SK-N-SH (cell line): ENCODE measurements around the gene GNE. TPM values are rescaled to one million over a fixed set of nuclear protein-coding genes. Genes with fewer than 3 reads are reported as not detected.
"Not testable (repeated sequence)": the region's sequence is repeated elsewhere in the genome, so short reads cannot be mapped to it uniquely, and the experiment has no call there.

Experiments used
- CTCF ChIA-PET: fragments of 300-600, 350-600 bp; formaldehyde crosslinking; extraction: SDS; loops from one replicate; lab custom pipeline; 2021; lab: Yijun Ruan, JAX
- POLR2A ChIA-PET: fragments of 350-600 bp; sonication (Branson Sonifier 250); formaldehyde crosslinking; extraction: SDS; loops from one replicate; lab custom pipeline; 2020; ENCODE audit warnings: antibody characterized with exemption, inconsistent platforms; lab: Yijun Ruan, JAX
- DNase-seq: peaks from one replicate; pipeline ENCODE4 v3.0.0; 2012
- H2AFZ ChIP-seq: fragments of 200-600 bp; sonication (generic); 2 replicates; pipeline ENCODE4 v1.8.1; 2016; ENCODE audit warnings: antibody characterized with exemption, mild to moderate bottlenecking, low read depth
- H3F3A ChIP-seq: fragments of 200-600 bp; sonication (generic); replicated peaks from 2 replicates; pipeline ENCODE3; 2016; ENCODE audit warnings: antibody characterized with exemption, mild to moderate bottlenecking; ENCODE audit not compliant: insufficient read depth
- H3K27ac ChIP-seq, 2 experiments: fragments of 200-500 bp in 1 of 2; fragments of 200-600 bp in 1 of 2; sonication (Bioruptor generic) in 1 of 2; sonication (generic), shearing (Covaris generic) in 1 of 2; 2 replicates each; pipeline versions ENCODE4 v1.5.1 to v1.6.1; 2014 to 2016; ENCODE audit warnings: low read depth in 2 of 2, inconsistent platforms in 1 of 2, low read length in 1 of 2, mild to moderate bottlenecking in 1 of 2, mixed read lengths in 1 of 2
- H3K27me3 ChIP-seq: fragments of 200-600 bp; sonication (generic), shearing (Covaris generic); 2 replicates; pipeline ENCODE4 v1.6.1; 2016; ENCODE audit warnings: mixed run types; ENCODE audit not compliant: insufficient read depth
- H3K36me3 ChIP-seq, 2 experiments: fragments of 200-500 bp in 1 of 2; fragments of 200-600 bp in 1 of 2; sonication (Bioruptor generic) in 1 of 2; sonication (generic) in 1 of 2; replicated peaks in 1 of 2; 2 replicates each; pipeline versions ENCODE3 to v1.5.1; 2014 to 2016; ENCODE audit warnings: low read length in 1 of 2, mild to moderate bottlenecking in 1 of 2; ENCODE audit not compliant: insufficient read depth in 2 of 2, control insufficient read depth in 1 of 2
- H3K4me1 ChIP-seq, 2 experiments: fragments of 200-500 bp in 1 of 2; fragments of 200-600 bp in 1 of 2; sonication (Bioruptor generic) in 1 of 2; sonication (generic), shearing (Covaris generic) in 1 of 2; 2 replicates each; pipeline versions ENCODE4 v1.5.1 to v1.6.1; 2014 to 2016; ENCODE audit warnings: low read depth in 1 of 2, low read length in 1 of 2, mixed run types in 1 of 2; ENCODE audit not compliant: insufficient read depth in 2 of 2, control insufficient read depth in 1 of 2
- H3K4me2 ChIP-seq: fragments of 200-600 bp; sonication (generic), shearing (Covaris generic); 2 replicates; pipeline ENCODE4 v1.6.1; 2017; ENCODE audit warnings: mixed run types
- H3K4me3 ChIP-seq, 2 experiments: fragments of 200-500 bp in 1 of 2; fragments of 200-600 bp in 1 of 2; sonication (Bioruptor generic) in 1 of 2; sonication (generic), shearing (Covaris generic) in 1 of 2; 2 replicates each; pipeline versions ENCODE4 v1.5.1 to v1.8.1; 2014 to 2016; ENCODE audit warnings: low read depth in 2 of 2, inconsistent platforms in 1 of 2, low read length in 1 of 2, mild to moderate bottlenecking in 1 of 2, mixed read lengths in 1 of 2, moderate library complexity in 1 of 2
- H3K79me2 ChIP-seq: fragments of 200-600 bp; sonication (generic); 2 replicates; pipeline ENCODE4 v1.8.1; 2017; ENCODE audit warnings: mild to moderate bottlenecking; ENCODE audit not compliant: insufficient read depth
- H3K9ac ChIP-seq: fragments of 200-600 bp; sonication (generic); 2 replicates; pipeline ENCODE4 v1.6.1; 2017; ENCODE audit warnings: mixed run types
- H3K9me2 ChIP-seq: fragments of 200-600 bp; sonication (generic); 2 replicates; pipeline ENCODE4 v1.6.1; 2017; ENCODE audit warnings: mixed run types
- H3K9me3 ChIP-seq: fragments of 200-600 bp; sonication (generic); 2 replicates; pipeline ENCODE4 v1.6.1; 2017; ENCODE audit warnings: mixed run types, mild to moderate bottlenecking, moderate library complexity
- H4K20me1 ChIP-seq: fragments of 200-600 bp; sonication (generic); 2 replicates; pipeline ENCODE4 v1.6.1; 2017; ENCODE audit warnings: mild to moderate bottlenecking, mixed run types; ENCODE audit not compliant: insufficient read depth
- ELF1 ChIP-seq: IDR thresholded peaks from 2 replicates; pipeline ENCODE4 v1.4.0; 2012
- FOXJ3 ChIP-seq: sonication (generic); formaldehyde crosslinking; IDR thresholded peaks from 2 replicates; pipeline ENCODE4 v1.5.1; 2020; ENCODE audit warnings: mild to moderate bottlenecking, missing genetic modification reagents
- FOXM1 ChIP-seq: IDR thresholded peaks from 2 replicates; pipeline ENCODE4 v1.4.0; 2012; ENCODE audit warnings: low read depth, mild to moderate bottlenecking
- GABPA ChIP-seq: IDR thresholded peaks from 2 replicates; pipeline ENCODE4 v1.4.0; 2012; ENCODE audit warnings: low read depth, mild to moderate bottlenecking
- GATA2 ChIP-seq: sonication (generic); formaldehyde crosslinking; IDR thresholded peaks from 2 replicates; pipeline ENCODE4 v1.5.0; 2020; ENCODE audit warnings: mild to moderate bottlenecking, missing genetic modification reagents
- MXI1 ChIP-seq: IDR thresholded peaks from 2 replicates; pipeline ENCODE4 v1.6.1; 2012; ENCODE audit warnings: mild to moderate bottlenecking, low read depth, low read length, improper control_type of control experiment
- NFIC ChIP-seq: IDR thresholded peaks from 2 replicates; pipeline ENCODE4 v1.4.0; 2012; ENCODE audit warnings: borderline replicate concordance
- NRF1 ChIP-seq: IDR thresholded peaks from 2 replicates; pipeline ENCODE4 v1.6.1; 2012; ENCODE audit warnings: low read depth, mild to moderate bottlenecking, low read length
- RCOR1 ChIP-seq: fragments of 150-350 bp; IDR thresholded peaks from 2 replicates; pipeline ENCODE4 v1.6.1; 2017; ENCODE audit warnings: antibody characterized with exemption, low read length
- TCF12 ChIP-seq: IDR thresholded peaks from 2 replicates; pipeline ENCODE4 v1.4.0; 2012
- ZBTB33 ChIP-seq: IDR thresholded peaks from 2 replicates; pipeline ENCODE4 v1.4.0; 2012; ENCODE audit warnings: low read depth, borderline replicate concordance
- WGBS: methylation state at CpG from one replicate; pipeline ENCODE4 v1.1.6; 2017; ENCODE audit warnings: low lambda C conversion rate; 5-methylcytosine and 5-hydroxymethylcytosine counted together
- polyA plus RNA-seq, 3 experiments: library from polyadenylated mRNA; depleted of rRNA; stranded (reverse); fragments of >200 nt; gene quantifications; 2 replicates each; pipeline ENCODE4 v1.2.3, GENCODE V29; 2012
- TF ChIP-seq, protein P1 (sequence below): IDR thresholded peaks from 2 replicates; pipeline ENCODE4 v1.4.0; 2012; ENCODE audit warnings: low read depth, borderline replicate concordance
- TF ChIP-seq, protein P2 (sequence below): fragments of 200-600 bp; sonication (generic); IDR thresholded peaks from 2 replicates; pipeline ENCODE4 v1.6.1; 2017; ENCODE audit warnings: antibody characterized with exemption, mild to moderate bottlenecking, moderate library complexity
- TF ChIP-seq, protein P3 (sequence below): IDR thresholded peaks from 2 replicates; pipeline ENCODE4; 2012
- TF ChIP-seq, protein P4 (sequence below): fragments of 150-350 bp; IDR thresholded peaks from 2 replicates; pipeline ENCODE4 v1.6.1; 2017; ENCODE audit warnings: antibody characterized with exemption, low read length, low read depth, borderline replicate concordance
- TF ChIP-seq, protein P5 (sequence below): IDR thresholded peaks from 2 replicates; pipeline ENCODE4 v1.4.0; 2012; ENCODE audit warnings: low read depth

Gene GNE
- polyA plus RNA-seq, 1 of the 3 experiments (the other 2 are of a cell fraction) = 13.0 TPM

DNA sequence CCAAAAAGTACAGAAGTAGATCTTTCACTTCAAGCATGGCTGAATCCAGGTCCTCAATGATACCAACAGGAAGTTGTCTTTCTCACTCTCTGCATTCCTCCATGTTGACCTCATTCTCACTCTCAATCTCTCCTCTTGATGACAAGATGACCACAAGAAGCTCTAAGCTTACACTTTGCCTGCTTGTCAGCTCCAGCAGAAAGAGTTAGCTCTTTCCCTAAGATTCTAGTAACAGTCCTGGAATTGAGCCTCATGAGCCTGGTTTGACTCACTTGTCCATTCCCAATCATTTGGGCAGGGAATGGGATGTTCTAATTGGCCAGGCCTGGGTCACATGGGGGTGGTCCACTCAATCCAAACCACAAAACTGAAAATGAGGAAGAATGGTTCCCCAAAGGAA lies 70.8 kb downstream of the GNE start:
- TF ChIP-seq, protein P1, sequence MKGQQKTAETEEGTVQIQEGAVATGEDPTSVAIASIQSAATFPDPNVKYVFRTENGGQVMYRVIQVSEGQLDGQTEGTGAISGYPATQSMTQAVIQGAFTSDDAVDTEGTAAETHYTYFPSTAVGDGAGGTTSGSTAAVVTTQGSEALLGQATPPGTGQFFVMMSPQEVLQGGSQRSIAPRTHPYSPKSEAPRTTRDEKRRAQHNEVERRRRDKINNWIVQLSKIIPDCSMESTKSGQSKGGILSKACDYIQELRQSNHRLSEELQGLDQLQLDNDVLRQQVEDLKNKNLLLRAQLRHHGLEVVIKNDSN = peak; percentile 75
- TF ChIP-seq MXI1 (no peak), ELF1 (no peak), ZBTB33 (no peak), TCF12 (no peak)
- ChIA-PET CTCF (interaction anchor here (1.0 kb wide), 1 partner anchor 242 kb away, joined by 3 read pairs; no protein-coding TSS in a partner anchor), POLR2A (no interaction called here)
- peaks cover 22% of the 10 kb centered on the region for H3K79me2 ChIP-seq
- H2AFZ ChIP-seq = no peak overlapping the region
- peak overlapping the region in 1 of 2 experiments; percentile 35; a peak in 2 of 4 replicates for H3K27ac ChIP-seq
- H3K9me2 ChIP-seq = no peaks in the 10 kb centered on the region
- H3F3A ChIP-seq = peaks cover 8% of the 10 kb centered on the region
- no peak overlapping the region for H3K4me3 ChIP-seq
- DNase-seq = no peak
- no peaks in the 10 kb centered on the region for H3K36me3 ChIP-seq
- no peak overlapping the region for H3K9ac ChIP-seq
- no peaks in the 10 kb centered on the region for H3K27me3 ChIP-seq
- peaks cover 11% of the 10 kb centered on the region for H4K20me1 ChIP-seq
- H3K9me3 ChIP-seq = no peaks in the 10 kb centered on the region
- no peak overlapping the region for H3K4me2 ChIP-seq
- peaks cover 6 to 13% of the 10 kb centered on the region in 2 experiments for H3K4me1 ChIP-seq

- H3K36me3 ChIP-seq, H3K27ac ChIP-seq, H3K9me2 ChIP-seq, H3K4me3 ChIP-seq, H3K4me1 ChIP-seq, H3K9ac ChIP-seq, H3K9me3 ChIP-seq, H3K27me3 ChIP-seq, H3K4me2 ChIP-seq, H4K20me1 ChIP-seq, H2AFZ ChIP-seq, H3F3A ChIP-seq, DNase-seq, H3K79me2 ChIP-seq, POLR2A ChIA-PET: not testable (repeated sequence)
- CTCF ChIA-PET = interaction anchor here (1.3 to 2.2 kb wide), 2 partner anchors 14 to 78 kb away, joined by 3 to 10 read pairs; no protein-coding TSS in a partner anchor
- 60% methylated on average over 6 of the region's 6 CpGs for WGBS
These were observed 78.0 kb downstream of the GNE start for GRCh38 chr9:36180243-36180642.

DNA sequence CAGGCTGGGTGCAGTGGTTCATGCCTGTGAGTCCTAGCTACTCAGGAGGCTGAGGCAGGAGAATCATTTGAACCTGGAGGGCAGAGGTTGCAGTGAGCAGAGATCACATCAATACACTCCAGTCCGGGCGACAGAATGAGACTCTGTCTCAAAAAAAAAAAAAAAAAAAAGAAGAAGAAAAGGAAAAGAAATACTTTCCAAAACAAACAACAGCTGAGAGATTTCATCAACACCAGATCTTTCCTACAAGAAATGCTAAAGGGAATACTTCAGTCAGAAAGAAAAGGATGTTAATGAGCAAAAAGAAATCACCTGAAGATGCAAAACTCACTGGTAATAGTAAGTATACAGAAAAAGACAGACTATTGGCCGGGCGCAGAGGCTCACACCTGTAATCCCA lies 80.7 kb downstream of the GNE start:
- WGBS = 94% methylated on average over 4 of the region's 4 CpGs
- POLR2A ChIA-PET = no interaction called here
- TF ChIP-seq, protein P2, sequence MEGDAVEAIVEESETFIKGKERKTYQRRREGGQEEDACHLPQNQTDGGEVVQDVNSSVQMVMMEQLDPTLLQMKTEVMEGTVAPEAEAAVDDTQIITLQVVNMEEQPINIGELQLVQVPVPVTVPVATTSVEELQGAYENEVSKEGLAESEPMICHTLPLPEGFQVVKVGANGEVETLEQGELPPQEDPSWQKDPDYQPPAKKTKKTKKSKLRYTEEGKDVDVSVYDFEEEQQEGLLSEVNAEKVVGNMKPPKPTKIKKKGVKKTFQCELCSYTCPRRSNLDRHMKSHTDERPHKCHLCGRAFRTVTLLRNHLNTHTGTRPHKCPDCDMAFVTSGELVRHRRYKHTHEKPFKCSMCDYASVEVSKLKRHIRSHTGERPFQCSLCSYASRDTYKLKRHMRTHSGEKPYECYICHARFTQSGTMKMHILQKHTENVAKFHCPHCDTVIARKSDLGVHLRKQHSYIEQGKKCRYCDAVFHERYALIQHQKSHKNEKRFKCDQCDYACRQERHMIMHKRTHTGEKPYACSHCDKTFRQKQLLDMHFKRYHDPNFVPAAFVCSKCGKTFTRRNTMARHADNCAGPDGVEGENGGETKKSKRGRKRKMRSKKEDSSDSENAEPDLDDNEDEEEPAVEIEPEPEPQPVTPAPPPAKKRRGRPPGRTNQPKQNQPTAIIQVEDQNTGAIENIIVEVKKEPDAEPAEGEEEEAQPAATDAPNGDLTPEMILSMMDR = no peak
- TF ChIP-seq GABPA = no peak
- TF ChIP-seq, protein P3, sequence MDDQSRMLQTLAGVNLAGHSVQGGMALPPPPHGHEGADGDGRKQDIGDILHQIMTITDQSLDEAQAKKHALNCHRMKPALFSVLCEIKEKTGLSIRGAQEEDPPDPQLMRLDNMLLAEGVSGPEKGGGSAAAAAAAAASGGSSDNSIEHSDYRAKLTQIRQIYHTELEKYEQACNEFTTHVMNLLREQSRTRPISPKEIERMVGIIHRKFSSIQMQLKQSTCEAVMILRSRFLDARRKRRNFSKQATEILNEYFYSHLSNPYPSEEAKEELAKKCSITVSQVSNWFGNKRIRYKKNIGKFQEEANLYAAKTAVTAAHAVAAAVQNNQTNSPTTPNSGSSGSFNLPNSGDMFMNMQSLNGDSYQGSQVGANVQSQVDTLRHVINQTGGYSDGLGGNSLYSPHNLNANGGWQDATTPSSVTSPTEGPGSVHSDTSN = no peak
- no peak for TF ChIP-seq FOXM1
- TF ChIP-seq, protein P4, sequence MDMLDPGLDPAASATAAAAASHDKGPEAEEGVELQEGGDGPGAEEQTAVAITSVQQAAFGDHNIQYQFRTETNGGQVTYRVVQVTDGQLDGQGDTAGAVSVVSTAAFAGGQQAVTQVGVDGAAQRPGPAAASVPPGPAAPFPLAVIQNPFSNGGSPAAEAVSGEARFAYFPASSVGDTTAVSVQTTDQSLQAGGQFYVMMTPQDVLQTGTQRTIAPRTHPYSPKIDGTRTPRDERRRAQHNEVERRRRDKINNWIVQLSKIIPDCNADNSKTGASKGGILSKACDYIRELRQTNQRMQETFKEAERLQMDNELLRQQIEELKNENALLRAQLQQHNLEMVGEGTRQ = no peak
- no peak for TF ChIP-seq RCOR1
- TF ChIP-seq FOXJ3 (CRISPR knock-in tag) = no peak
- no peak for TF ChIP-seq NRF1
- TF ChIP-seq NFIC = no peak
- TF ChIP-seq GATA2 (CRISPR knock-in tag) = no peak
- TF ChIP-seq, protein P5, sequence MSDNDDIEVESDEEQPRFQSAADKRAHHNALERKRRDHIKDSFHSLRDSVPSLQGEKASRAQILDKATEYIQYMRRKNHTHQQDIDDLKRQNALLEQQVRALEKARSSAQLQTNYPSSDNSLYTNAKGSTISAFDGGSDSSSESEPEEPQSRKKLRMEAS = no peak

More for the DNA sequence above, 80.7 kb downstream of the GNE start:
- Histone ChIP-seq H3K27ac (no peak overlapping the region), H4K20me1 (no peaks in the 10 kb centered on the region), H3K36me3 (no peaks in the 10 kb centered on the region), H3K4me1 (no peaks in the 10 kb centered on the region), H3K27me3 (no peaks in the 10 kb centered on the region), H3K9me3 (no peaks in the 10 kb centered on the region), H3K4me2 (no peak overlapping the region), H3K79me2 (no peaks in the 10 kb centered on the region), H2AFZ (no peak overlapping the region), H3K9ac (no peak overlapping the region), H3K9me2 (no peaks in the 10 kb centered on the region), H3F3A (no peaks in the 10 kb centered on the region), H3K4me3 (no peak overlapping the region)
- CTCF ChIA-PET = interaction anchor here (0.6 to 3.4 kb wide), 3 partner anchors 9 to 232 kb away, joined by 3 to 14 read pairs (median 4); no protein-coding TSS in a partner anchor
- no peak for DNase-seq
